ENCODE measurements around the gene CPEB3. TPM values are rescaled to one million over a fixed set of nuclear protein-coding genes. Genes with fewer than 3 reads are reported as not detected.

The CPEB3 gene
- total RNA-seq, 1 donor from 2014 or later = 2.2 TPM

DNA sequence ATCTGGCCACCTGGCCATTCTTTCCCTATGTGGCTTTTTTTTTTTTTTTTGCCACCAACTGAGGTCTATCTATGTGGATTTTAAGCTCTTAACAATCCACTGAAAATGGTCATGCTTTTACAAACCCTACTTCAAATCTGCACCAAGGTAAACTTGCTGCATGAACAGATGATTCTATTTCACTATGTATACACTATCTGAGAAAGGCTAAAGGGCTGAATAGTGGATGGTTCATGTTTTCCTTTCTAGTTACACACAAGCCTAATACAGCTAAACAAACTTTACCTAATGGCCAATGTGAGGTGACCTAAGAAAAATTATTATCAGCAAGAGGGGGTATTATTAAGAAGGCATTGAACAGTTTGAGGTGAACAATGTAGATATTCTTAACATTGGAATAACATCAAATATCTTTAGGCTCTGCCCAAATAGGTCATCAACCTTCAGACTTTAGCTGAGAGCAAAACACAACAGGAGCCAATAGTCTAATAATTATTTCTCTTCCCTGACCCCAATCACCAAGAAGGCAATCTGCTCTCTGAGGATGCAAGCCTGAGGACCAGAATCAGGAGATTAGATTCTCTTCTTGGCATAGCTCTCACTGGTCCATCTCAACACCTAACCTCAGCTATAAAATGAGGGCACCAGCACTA is 160.1 kb downstream of the CPEB3 start:
- no peaks in the 10 kb centered on the region for H3K4me1 Mint-ChIP-seq
- no peaks in the 10 kb centered on the region for H3F3A ChIP-seq (ENCODE audit: low read depth)
- no peak overlapping the region for H3K27ac ChIP-seq
- no peaks in the 10 kb centered on the region for H3K9me3 ChIP-seq (ENCODE audit: low read depth)
- H3K36me3 Mint-ChIP-seq = no peaks in the 10 kb centered on the region
- no peak overlapping the region for H3K9ac ChIP-seq
- H3K27me3 ChIP-seq = no peaks in the 10 kb centered on the region
- H3K79me2 ChIP-seq (ENCODE audit: low read depth) = no peaks in the 10 kb centered on the region
- no peak overlapping the region for H3K4me3 ChIP-seq
- no peak overlapping the region for H3K4me3 Mint-ChIP-seq
- DNase-seq (ENCODE audit: low spot score) = no peak
- H3K36me3 ChIP-seq = no peaks in the 10 kb centered on the region
- TF ChIP-seq EZH2 (IDR thresholded peaks at IDR 0.05) = no peak
- TF ChIP-seq, protein P1, sequence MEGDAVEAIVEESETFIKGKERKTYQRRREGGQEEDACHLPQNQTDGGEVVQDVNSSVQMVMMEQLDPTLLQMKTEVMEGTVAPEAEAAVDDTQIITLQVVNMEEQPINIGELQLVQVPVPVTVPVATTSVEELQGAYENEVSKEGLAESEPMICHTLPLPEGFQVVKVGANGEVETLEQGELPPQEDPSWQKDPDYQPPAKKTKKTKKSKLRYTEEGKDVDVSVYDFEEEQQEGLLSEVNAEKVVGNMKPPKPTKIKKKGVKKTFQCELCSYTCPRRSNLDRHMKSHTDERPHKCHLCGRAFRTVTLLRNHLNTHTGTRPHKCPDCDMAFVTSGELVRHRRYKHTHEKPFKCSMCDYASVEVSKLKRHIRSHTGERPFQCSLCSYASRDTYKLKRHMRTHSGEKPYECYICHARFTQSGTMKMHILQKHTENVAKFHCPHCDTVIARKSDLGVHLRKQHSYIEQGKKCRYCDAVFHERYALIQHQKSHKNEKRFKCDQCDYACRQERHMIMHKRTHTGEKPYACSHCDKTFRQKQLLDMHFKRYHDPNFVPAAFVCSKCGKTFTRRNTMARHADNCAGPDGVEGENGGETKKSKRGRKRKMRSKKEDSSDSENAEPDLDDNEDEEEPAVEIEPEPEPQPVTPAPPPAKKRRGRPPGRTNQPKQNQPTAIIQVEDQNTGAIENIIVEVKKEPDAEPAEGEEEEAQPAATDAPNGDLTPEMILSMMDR (IDR thresholded peaks at IDR 0.05) = no peak
- no peak for TF ChIP-seq EZH2phosphoT487 (IDR thresholded peaks at IDR 0.05)
- H3K4me2 ChIP-seq = no peak overlapping the region
- peaks cover 3% of the 10 kb centered on the region for H3K9me3 Mint-ChIP-seq
- no peak overlapping the region for H3K27ac Mint-ChIP-seq
- H3K27me3 Mint-ChIP-seq (ENCODE audit: insufficient read depth, low read depth) = no peaks in the 10 kb centered on the region
- no peaks in the 10 kb centered on the region for H3K4me1 ChIP-seq
- H4K20me1 ChIP-seq (ENCODE audit: low read depth) = no peaks in the 10 kb centered on the region
- no peak overlapping the region for H2AFZ ChIP-seq (replicated peaks)

DNA sequence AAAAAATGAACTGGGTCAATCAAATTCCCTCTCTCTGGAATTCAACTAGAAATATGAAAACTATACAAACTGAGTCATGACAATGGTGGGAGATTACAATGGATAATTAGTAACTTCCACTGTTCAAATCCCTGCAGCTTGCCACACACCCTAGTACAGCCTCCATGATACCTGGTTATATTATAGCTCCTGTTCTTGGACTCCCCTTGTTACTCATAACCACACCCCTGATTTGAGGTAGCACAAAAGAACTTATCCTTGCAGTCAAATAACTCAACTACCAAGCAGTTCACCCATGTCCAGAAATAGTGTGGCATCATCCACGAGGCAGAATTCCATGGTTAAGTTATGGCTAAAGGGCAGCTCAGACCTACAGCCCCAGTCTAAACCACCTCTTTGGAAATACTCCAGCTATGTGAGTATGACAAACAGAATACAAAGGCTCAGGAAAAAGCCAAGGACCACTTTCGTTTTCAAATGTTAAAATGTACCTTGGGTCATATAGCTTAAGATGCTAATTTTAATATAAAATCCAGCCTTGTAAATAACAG is 164.7 kb downstream of the CPEB3 start:
- Histone ChIP-seq H3K4me3 (no peak overlapping the region), H3K9ac (no peak overlapping the region), H3F3A (ENCODE audit: low read depth) (no peaks in the 10 kb centered on the region), H3K79me2 (ENCODE audit: low read depth) (no peaks in the 10 kb centered on the region), H4K20me1 (ENCODE audit: low read depth) (no peaks in the 10 kb centered on the region), H3K9me3 (ENCODE audit: low read depth) (no peaks in the 10 kb centered on the region), H3K27ac (no peak overlapping the region), H3K4me1 (no peaks in the 10 kb centered on the region), H2AFZ (replicated peaks) (no peak overlapping the region), H3K4me2 (no peak overlapping the region), H3K36me3 (no peaks in the 10 kb centered on the region), H3K27me3 (no peaks in the 10 kb centered on the region)
- Mint-ChIP-seq H3K27ac (no peak overlapping the region), H3K9me3 (no peaks in the 10 kb centered on the region), H3K4me1 (peaks cover 5% of the 10 kb centered on the region), H3K27me3 (ENCODE audit: insufficient read depth, low read depth) (no peaks in the 10 kb centered on the region), H3K4me3 (no peak overlapping the region), H3K36me3 (no peaks in the 10 kb centered on the region)
- TF ChIP-seq EZH2 (IDR thresholded peaks at IDR 0.05) (no peak), EZH2phosphoT487 (IDR thresholded peaks at IDR 0.05) (no peak)
- TF ChIP-seq, protein P1 (IDR thresholded peaks at IDR 0.05) = no peak
- DNase-seq (ENCODE audit: low spot score) = no peak

DNA sequence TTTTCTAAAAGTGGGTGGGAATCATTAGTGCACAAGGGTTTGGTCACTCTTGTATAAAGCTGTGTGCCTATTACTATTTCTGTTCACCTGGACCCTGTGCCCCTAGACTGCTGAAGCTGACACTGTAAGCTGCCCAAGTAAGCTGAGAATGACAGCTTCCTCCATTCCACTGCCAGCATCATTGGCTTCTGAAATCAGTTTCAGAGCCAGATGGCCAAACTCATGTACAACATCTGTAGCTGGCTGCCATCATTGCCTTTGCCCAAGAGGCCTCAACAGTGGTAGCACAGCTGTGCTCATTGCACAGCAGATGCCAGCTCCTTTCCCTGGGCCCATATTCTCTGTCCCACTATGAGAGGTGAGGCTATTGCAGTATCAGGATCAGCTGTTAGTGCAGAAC is 165.7 kb downstream of the CPEB3 start:
- Histone ChIP-seq H3K9ac (no peak overlapping the region), H3K36me3 (no peaks in the 10 kb centered on the region), H3K4me3 (no peak overlapping the region), H3K9me3 (ENCODE audit: low read depth) (no peaks in the 10 kb centered on the region), H3K27me3 (no peaks in the 10 kb centered on the region), H3K79me2 (ENCODE audit: low read depth) (no peaks in the 10 kb centered on the region), H3F3A (ENCODE audit: low read depth) (no peaks in the 10 kb centered on the region), H4K20me1 (ENCODE audit: low read depth) (no peaks in the 10 kb centered on the region), H3K4me2 (no peak overlapping the region), H3K27ac (no peak overlapping the region), H3K4me1 (no peaks in the 10 kb centered on the region), H2AFZ (replicated peaks) (no peak overlapping the region)
- no peak overlapping the region for H3K27ac Mint-ChIP-seq
- H3K36me3 Mint-ChIP-seq = no peaks in the 10 kb centered on the region
- H3K27me3 Mint-ChIP-seq (ENCODE audit: insufficient read depth, low read depth) = peaks cover under 1% of the 10 kb centered on the region
- TF ChIP-seq EZH2phosphoT487 (IDR thresholded peaks at IDR 0.05) (no peak), EZH2 (IDR thresholded peaks at IDR 0.05) (no peak)
- TF ChIP-seq, protein P1 (IDR thresholded peaks at IDR 0.05) = no peak
- H3K9me3 Mint-ChIP-seq = no peaks in the 10 kb centered on the region
- no peak for DNase-seq (ENCODE audit: low spot score)
- H3K4me3 Mint-ChIP-seq = no peak overlapping the region
- H3K4me1 Mint-ChIP-seq = peaks cover 5% of the 10 kb centered on the region

Measured in neural progenitor cell (in vitro differentiated cells).